Thyroid gland (tissue), 4 donors: ENCODE results near the gene GALNT9. TPM values are rescaled to one million over a fixed set of nuclear protein-coding genes. Genes with fewer than 3 reads are reported as not detected.

ENCODE experiments used
- DNase-seq, 2 donors: peaks; one replicate each; pipeline ENCODE4 v3.0.0-alpha.2; 2019
- H3K27ac ChIP-seq, 3 donors: fragments of 200-600 bp; sonication (generic); 1 replicate in 2 of 3; 2 replicates in 1 of 3; pipeline ENCODE4 v1.5.1; 2016 to 2019; ENCODE audit warnings: mild to moderate bottlenecking in 1 of 3, moderate library complexity in 1 of 3
- H3K27me3 ChIP-seq: fragments of 200-600 bp; sonication (generic); one replicate; pipeline ENCODE4 v1.5.1; 2019
- H3K36me3 ChIP-seq, 2 donors: fragments of 200-600 bp; sonication (generic); one replicate each; pipeline ENCODE4 v1.5.1; 2016 to 2019
- H3K4me1 ChIP-seq, 2 donors: fragments of 200-600 bp; sonication (generic); one replicate each; pipeline ENCODE4 v1.5.1; 2017 to 2019
- H3K4me3 ChIP-seq, 3 donors: fragments of 200-600 bp; sonication (generic); replicated peaks in 1 of 3; 1 replicate in 2 of 3; 2 replicates in 1 of 3; pipeline ENCODE4 v1.5.1; 2016; ENCODE audit warnings: mild to moderate bottlenecking in 1 of 3
- H3K9me3 ChIP-seq: fragments of 200-600 bp; sonication (generic); one replicate; pipeline ENCODE4 v1.5.1; 2017
- CTCF ChIP-seq, 6 experiments: fragments of 200-600 bp in 3 of 6; fragments of 450-650 bp in 3 of 6; sonication (generic) in 3 of 6; IDR thresholded peaks; one replicate each; pipeline ENCODE4 v1.5.1; 2016 to 2019; ENCODE audit warnings: antibody characterized with exemption in 6 of 6, mild to moderate bottlenecking in 2 of 6, inconsistent platforms in 1 of 6, moderate library complexity in 1 of 6
- POLR2A ChIP-seq, 2 donors: fragments of 450-650 bp; IDR thresholded peaks; one replicate each; pipeline ENCODE4 v1.6.1; 2017; ENCODE audit warnings: antibody characterized with exemption in 2 of 2, mild to moderate bottlenecking in 2 of 2, moderate library complexity in 1 of 2
- WGBS, 2 donors: methylation state at CpG; one replicate each; pipeline ENCODE4 v1.1.5; 2017; 5-methylcytosine and 5-hydroxymethylcytosine counted together
- intact Hi-C: fragments of 100-400 bp; cut with DNase I; formaldehyde crosslinking; loops from one replicate; pipeline ENCODE4 v1.15.1; 2023
- total RNA-seq, 4 donors: library from RNA; depleted of rRNA; stranded (reverse); fragments of >200 nt; gene quantifications; one replicate each; pipeline ENCODE4 v1.2.3, GENCODE V29; 2016

Gene GALNT9
- total RNA-seq, 4 donors from 2014 or later = 2.2 to 29.2 (median 15.9) TPM

GRCh38 chr12:132160016-132160415 lies 169.4 kb downstream of the GALNT9 start:
- Histone ChIP-seq H3K27ac (no peak overlapping the region), H3K27me3 (no peaks in the 10 kb centered on the region), H3K9me3 (no peaks in the 10 kb centered on the region), H3K4me1 (peaks cover 10 to 13% of the 10 kb centered on the region in 2 donors), H3K4me3 (no peak overlapping the region), H3K36me3 (no peaks in the 10 kb centered on the region)
- DNase-seq = no peak
- intact Hi-C loops = loop anchor here (10.0 kb wide), 1 partner anchor 95 kb away; no protein-coding TSS in a partner anchor
- TF ChIP-seq POLR2A (IDR thresholded peaks at IDR 0.05) (no peak), CTCF (IDR thresholded peaks at IDR 0.05) (no peak)
- 73 to 81% methylated on average over 15 to 16 of the region's 16 CpGs for WGBS, 2 donors

GRCh38 chr12:132159555-132160003 lies 169.8 kb downstream of the GALNT9 start:
- peaks cover 10 to 13% of the 10 kb centered on the region in 2 donors for H3K4me1 ChIP-seq
- no peak for TF ChIP-seq CTCF (IDR thresholded peaks at IDR 0.05)
- TF ChIP-seq POLR2A (IDR thresholded peaks at IDR 0.05) = no peak
- intact Hi-C loops = loop anchor here (10.0 kb wide), 3 partner anchors 95 to 455 kb away; partner anchors contain the start of genes LRCOL1 and P2RX2
- 78 to 87% methylated on average over 7 to 13 of the region's 14 CpGs for WGBS, 2 donors
- no peaks in the 10 kb centered on the region for H3K9me3 ChIP-seq
- no peak overlapping the region for H3K27ac ChIP-seq
- DNase-seq = no peak
- H3K4me3 ChIP-seq = no peak overlapping the region
- H3K36me3 ChIP-seq = no peaks in the 10 kb centered on the region
- no peaks in the 10 kb centered on the region for H3K27me3 ChIP-seq

- no peak overlapping the region for H3K27ac ChIP-seq
- DNase-seq = no peak
- H3K36me3 ChIP-seq = no peaks in the 10 kb centered on the region
- no peaks in the 10 kb centered on the region for H3K27me3 ChIP-seq
- peaks cover 10 to 17% of the 10 kb centered on the region in 2 donors for H3K4me1 ChIP-seq
- TF ChIP-seq CTCF (IDR thresholded peaks at IDR 0.05) = no peak
- no peak for TF ChIP-seq POLR2A (IDR thresholded peaks at IDR 0.05)
- WGBS, 2 donors = 89 to 92% methylated on average over 28 to 31 of the region's 37 CpGs
- no peak overlapping the region for H3K4me3 ChIP-seq
- no peaks in the 10 kb centered on the region for H3K9me3 ChIP-seq
- intact Hi-C loops = loop anchor here (10.0 kb wide), 2 partner anchors 246 to 456 kb away; partner anchors contain the start of genes LRCOL1 and P2RX2
Observed at GRCh38 chr12:132158677-132159554, 170.5 kb downstream of the GALNT9 start.

- no peaks in the 10 kb centered on the region for H3K36me3 ChIP-seq
- no peaks in the 10 kb centered on the region for H3K27me3 ChIP-seq
- intact Hi-C loops = loop anchor here (10.0 kb wide), 2 partner anchors 247 to 457 kb away; partner anchors contain the start of genes LRCOL1 and P2RX2
- no peak overlapping the region for H3K4me3 ChIP-seq
- no peak for TF ChIP-seq CTCF (IDR thresholded peaks at IDR 0.05)
- no peak for TF ChIP-seq POLR2A (IDR thresholded peaks at IDR 0.05)
- peaks cover 5 to 15% of the 10 kb centered on the region in 2 donors for H3K4me1 ChIP-seq
- WGBS, 2 donors = 92 to 95% methylated on average over 5 of the region's 5 CpGs
- no peaks in the 10 kb centered on the region for H3K9me3 ChIP-seq
- DNase-seq = no peak
- H3K27ac ChIP-seq = no peak overlapping the region
Observed at GRCh38 chr12:132157733-132158409, 171.5 kb downstream of the GALNT9 start.
